ENCODE measurements around the gene ATP11C.
"Not testable (repeated sequence)": the region's sequence is repeated elsewhere in the genome, so short reads cannot be mapped to it uniquely, and the experiment has no call there.

Gene ATP11C

GRCh38 chrX:139851730-139852129, 81.1 kb downstream of the ATP11C start:
- no peak for DNase-seq

DNA sequence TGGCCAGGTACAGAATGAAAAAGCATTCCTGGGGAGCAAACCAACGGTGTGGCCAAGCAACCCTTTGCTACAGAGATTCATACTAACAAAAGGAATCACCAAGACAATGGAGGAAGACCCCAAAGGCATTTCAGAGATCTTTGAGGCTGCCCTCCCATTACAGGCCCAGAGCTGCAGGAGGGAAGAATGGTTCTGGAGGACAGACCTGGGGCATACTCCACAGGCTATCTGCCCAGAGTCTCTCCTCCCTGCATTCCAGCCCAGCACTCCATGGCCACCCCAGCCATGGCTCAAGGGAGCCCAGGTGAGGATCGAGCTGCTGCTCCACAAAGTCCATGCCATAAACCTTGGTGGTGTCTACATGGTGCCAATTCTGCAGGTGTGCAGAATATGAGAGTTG, 81.9 kb downstream of the ATP11C start:
- no peak for DNase-seq

- no peak for DNase-seq
These were observed 88.0 kb downstream of the ATP11C start for GRCh38 chrX:139844884-139845283.

DNA sequence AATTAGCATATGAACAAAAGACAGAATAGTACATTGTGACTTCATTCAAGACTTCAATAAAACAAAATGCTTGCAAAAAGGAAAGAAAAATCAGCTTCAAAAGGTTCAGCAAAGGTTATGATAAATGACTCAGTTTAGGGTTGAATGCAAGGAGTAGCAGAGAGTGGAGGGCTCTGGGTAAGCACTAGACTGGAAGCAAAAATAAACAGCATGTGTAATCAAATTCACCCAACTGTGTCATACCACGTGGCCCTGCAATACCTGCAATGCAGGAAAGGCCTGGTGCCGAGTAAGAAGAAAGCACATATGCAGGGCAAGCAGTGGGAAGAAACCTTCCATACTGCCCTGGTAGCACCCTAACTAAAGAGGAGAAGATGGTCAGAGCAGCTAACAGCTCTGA, 88.7 kb downstream of the ATP11C start:
- no peak for DNase-seq

DNA sequence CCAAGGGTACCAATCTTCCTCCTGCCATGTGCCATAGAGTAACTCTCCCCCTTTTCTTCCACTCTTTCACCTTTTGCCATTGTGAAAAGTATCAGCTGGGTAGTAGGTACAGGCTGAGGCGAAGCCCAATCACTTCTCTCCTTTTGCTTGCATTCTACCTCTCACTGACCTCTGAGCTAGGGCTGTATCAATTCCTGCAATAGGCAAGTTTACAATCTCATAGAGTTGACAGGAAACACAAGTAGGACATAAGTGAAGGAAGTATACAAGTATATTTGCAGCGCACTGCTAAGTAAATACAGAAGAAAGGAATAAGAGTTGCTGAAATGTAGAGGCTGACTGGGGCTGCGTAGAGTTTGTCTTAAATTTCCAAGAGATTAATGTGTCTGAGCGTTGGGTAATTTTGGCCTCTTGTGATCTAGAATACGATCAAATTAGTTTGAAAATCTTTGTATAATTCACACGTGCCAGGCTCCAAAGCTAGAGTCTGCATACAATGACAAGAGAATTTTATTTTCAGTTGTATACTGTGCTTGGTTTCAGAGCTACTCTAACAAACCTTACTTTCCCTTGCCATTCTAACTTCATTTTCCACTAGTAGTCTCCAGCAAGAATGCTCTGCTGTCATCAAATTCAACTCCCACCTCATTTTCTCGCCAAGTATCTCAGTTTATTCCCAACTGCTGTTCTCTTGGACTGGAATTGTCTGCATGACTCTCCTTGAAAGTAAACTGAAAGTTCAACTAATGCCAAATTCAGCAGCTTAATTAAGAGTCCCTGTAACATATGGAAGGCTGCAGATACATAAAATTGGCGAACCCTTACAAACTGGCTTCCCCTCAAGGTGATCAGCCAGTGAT, 90.3 kb downstream of the ATP11C start:
- no peak for DNase-seq

DNA sequence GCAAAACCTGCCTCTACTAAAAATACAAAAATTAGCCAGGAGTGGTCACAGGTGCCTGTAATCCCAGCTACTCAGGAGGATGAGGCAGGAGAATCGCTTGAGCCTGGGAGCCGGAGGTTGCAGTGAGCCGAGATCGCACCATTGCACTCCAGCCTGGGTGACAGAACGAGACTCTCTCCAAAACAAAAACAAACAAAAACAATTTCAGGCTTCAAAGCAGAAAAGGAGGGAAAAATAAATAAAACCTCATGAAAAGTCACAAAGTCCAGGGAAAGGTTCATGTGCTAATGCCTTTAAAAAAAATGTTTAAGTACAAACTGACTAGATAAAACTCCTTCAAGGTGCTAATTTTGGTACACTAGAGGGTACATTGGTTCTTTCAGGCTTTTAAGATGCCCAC, 96.5 kb downstream of the ATP11C start:
- not testable (repeated sequence) for DNase-seq

DNA sequence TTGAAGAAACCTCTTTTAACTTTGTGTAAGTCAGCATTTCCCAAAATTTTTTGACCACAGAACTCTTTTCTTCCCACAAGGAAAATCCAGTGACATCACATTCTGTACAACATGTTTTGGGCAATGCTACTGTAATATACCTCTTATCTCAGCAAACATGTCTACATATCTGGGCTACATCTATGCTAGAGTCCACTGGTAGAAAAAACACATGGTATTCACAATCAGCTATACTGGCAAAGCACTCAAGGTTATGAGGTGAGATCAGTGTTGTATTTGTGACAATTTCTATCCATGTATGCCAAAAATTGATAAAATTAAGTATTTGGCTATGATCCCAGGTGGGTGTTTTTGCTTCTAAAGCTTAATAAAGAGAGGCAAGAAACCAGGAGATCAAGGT, 98.0 kb downstream of the ATP11C start:
- no peak for DNase-seq

GRCh38 chrX:139832718-139833309, 100.0 kb downstream of the ATP11C start:
- no peak for DNase-seq

GRCh38 chrX:139831675-139832456, 101.0 kb downstream of the ATP11C start:
- DNase-seq, result no peak

GRCh38 chrX:139831017-139831416, 101.8 kb downstream of the ATP11C start:
- no peak for DNase-seq

GRCh38 chrX:139828830-139829229, 104.0 kb downstream of the ATP11C start:
- DNase-seq, result no peak

DNA sequence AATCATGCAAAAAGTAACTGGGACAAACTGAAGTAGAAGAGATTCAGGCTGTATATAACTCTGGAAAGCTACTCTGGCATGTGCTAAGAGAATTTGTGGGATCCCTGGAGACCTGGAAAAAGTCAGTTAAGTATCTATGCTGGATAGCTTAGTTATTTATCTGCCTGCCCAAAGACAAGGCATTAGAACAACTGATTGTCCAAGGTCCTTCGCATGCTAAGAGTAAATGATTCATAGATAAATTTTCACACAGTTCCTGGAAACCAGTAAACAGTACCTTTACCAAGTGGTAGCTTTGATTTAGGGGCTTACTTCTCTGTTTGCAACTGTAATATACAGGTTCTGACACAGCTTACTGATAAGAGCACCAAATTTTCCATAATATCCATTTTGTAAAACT, 104.8 kb downstream of the ATP11C start:
- no peak for DNase-seq

DNA sequence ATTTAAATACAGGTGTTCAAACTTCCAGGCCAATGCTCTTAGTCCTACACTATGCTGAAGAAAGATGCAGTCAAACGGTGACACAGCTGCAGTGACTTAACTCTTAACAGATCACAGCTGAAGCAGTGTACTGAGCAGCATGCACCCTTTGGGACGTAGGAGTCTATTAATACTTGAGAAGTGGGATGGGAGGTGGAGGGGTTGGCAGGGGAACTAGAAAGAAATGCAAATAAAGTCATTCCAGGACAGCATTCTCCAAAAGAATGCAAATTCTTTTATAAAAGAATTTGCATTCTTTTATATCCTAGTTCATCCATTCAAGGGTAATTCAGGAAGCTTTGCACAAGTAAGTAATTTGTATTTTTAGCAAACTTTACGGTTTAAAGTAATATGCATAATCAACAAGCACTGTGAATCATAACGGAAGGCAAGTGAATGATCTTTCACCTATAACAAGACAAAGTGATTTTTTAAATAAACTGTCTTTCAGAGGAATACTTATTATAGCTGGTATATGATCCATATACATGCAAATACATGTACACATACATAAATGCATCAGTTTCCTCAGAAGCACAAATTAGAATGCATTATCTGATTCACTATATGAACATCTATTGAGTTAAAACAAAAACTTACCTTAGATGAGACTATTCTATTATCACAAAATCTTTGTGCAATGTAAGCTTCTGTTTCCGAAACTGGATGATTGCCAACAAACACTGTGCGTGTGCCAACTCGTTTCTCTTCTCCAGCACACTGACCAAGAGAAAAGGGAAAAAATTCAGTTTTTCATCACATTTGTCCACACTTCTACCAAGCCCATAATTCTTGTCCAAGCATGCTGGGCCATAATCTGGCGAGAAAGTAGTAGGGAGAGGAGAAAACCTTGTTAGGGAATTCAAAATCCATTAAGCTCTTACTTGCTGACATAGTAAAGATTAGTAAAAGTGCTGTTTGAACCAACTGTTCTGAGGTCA, 106.5 kb downstream of the ATP11C start:
- no peak for DNase-seq

DNA sequence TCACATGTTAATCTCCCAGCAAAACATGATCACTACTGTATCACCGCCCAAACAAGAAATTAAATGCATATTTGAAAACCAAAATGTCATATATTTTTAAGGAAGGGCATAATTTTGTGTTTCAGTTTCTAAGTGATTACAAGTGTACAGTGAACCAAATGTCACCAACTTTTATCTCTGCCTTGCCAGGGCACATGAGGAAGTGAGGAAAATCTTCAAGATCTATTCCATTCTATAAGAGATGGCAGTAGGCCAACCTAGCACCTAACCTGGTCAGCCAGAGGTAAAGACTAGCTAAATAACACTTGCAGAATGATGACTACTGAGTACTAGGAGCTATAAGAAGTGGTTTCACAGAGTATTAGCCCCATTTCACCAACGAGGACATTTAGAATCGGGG, 107.2 kb downstream of the ATP11C start:
- DNase-seq, result no peak

- DNase-seq, result no peak
These were observed 109.0 kb downstream of the ATP11C start for GRCh38 chrX:139823806-139824205.

DNA sequence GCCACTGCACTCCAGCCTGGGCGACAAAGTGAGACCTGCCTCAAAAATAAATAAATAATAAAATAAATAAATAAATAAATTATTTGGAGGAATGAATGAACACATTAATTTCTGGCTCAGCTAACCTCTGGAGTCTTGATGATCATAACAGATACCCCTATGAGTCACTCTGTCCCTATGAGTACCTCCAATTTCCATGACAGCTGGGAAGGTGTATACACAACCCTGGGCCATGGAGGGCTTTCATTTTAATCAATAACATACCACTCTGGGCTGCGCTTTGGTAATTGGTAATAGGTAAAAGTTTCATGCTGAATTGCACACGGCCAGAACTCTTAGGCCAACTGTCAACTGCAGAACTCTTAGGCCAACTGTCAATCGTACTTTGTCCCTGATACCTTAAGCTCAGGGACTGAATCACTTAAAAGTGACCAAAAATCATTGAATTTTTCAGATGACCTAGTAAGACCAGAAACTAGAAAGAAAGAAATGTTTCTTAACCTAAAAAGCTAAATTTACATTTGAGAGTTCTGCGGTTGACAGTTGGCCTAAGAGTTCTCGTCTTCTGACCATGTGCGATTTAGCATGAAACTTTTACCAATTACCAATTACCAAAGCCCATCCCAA, 112.4 kb downstream of the ATP11C start:
- DNase-seq, result no peak

DNA sequence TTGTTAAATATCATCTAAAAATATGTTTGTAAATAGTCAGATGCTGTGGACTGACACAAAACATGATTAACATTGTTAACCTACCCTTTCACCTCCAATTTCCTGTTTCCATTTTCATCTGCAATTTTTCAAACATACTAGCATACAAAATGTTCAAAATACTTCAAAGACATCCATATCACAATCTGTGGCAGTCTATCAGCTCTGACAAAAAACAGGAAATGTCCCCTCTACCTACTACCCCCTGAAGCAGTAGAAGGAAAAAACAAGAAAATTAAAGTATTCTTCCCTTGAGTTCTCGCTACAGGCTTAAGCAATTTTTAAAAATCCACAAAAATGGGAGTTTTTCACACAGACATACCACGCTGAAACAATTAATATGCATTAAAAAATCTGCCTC, 116.6 kb downstream of the ATP11C start:
- no peak for DNase-seq

DNA sequence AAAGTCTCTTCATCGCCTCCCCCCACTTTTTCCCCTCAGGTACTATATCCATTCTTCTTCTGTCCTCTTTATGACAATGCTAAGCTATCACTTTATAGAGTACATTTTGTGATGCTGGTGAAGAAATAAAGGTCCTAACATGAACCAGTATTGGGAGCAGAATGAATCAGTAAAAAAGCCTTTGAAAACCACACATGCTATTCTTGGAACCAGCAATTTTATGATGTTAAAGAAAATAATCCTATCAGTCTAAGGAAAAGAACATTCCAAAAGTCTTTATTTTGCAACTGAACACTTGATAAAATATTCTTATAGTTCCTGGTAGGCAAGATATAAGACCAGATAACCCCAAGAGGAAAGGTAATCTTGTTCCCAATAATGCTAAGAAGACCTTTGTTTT, 117.1 kb downstream of the ATP11C start:
- DNase-seq, result no peak

DNA sequence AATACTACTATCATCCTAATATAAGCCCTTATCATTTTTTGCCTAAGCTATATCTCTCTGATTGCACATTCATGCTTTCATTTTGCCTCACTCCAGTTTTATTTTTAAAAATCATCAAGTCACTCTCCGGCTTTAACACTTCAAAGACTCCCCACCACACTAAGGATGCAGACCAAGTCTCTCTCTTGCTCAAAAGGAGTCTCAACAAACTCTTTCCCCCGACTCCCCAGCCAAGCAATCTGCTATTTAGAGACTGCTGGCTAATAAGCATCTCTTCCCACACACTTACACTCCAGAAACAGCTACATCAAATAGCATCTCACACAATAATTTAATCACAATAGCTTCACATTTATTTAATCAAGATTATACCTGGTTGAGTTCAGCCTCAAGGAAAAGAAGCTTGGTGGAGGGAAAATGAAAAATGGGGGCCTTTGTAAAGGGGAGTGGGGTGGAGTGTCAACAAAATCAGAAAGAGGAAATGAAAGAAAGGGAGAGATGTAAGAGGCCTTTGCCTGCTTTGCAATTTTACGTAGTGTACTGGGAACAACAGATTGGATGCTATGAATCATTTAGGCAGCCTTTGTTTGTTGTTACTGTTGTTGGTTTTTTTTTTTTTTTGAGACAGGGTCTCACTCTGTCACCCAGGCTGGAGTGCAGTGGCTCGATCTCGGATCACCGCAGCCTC, 120.8 kb downstream of the ATP11C start:
- DNase-seq, result no peak

GRCh38 chrX:139804482-139804881, 128.4 kb downstream of the ATP11C start:
- no peak for DNase-seq

- DNase-seq, result no peak
These were observed 129.6 kb downstream of the ATP11C start for GRCh38 chrX:139803224-139803623.

- no peak for DNase-seq
These were observed 130.8 kb downstream of the ATP11C start for GRCh38 chrX:139802048-139802447.

Measured in DMS79 (cell line).